GM19395 (cell line): Measurements from ENCODE around the gene BASP1.
"Not testable (repeated sequence)": the region's sequence is repeated elsewhere in the genome, so short reads cannot be mapped to it uniquely, and the experiment has no call there.

Experiments used
- ATAC-seq: cut with Tn5 transposase; IDR thresholded peaks from one replicate; pipeline ENCODE4 v1.9.1; 2021; ENCODE audit warnings: mild to moderate bottlenecking, moderate library complexity; ENCODE audit not compliant: unreplicated experiment

BASP1 gene

DNA sequence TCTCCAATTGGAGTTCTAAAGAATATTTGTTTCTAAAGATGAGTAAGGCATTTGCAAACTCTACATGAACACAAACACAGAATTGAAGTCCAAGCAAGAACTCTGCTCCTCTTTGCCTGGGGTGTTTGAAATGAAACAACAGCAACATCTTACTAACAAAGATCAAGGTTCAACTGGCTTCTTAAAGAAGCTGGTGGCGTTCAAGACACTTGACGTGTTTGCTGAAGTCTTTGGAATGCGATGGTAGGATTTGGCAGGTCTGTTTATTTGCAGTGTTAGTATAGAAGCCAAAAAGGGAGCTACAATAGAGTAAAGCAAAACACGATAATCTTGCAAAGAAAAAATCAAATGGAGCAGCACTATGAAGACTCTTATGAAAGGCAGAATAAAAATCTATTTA is 94.9 kb downstream of the BASP1 start:
- ATAC-seq, result no peak

DNA sequence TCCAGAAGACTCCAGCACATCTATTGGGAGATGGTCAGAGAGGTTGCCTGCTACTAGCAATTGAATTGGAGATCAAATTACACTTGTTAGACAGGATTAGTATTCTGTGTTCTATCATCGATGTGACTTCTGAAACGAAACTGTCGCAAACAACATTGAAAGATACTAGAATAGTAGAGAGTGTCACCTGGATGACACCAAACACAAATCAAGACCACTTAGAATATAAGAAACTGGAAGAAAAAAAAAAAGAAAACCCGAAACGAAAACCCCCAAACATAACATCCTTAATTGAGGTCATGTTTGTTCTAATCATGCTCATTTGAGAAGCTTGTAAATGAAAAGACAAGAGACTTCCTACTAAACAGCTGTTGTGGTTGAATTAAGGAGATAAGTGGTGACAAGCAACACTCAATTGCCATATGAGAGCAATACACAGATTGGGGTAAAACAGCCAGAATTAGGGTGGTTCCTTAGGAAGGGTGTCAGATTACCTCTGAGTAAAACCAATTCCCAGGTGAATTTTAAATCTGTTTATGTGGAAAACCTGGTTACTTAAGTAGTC is 97.6 kb downstream of the BASP1 start:
- ATAC-seq, result peak; percentile 20

DNA sequence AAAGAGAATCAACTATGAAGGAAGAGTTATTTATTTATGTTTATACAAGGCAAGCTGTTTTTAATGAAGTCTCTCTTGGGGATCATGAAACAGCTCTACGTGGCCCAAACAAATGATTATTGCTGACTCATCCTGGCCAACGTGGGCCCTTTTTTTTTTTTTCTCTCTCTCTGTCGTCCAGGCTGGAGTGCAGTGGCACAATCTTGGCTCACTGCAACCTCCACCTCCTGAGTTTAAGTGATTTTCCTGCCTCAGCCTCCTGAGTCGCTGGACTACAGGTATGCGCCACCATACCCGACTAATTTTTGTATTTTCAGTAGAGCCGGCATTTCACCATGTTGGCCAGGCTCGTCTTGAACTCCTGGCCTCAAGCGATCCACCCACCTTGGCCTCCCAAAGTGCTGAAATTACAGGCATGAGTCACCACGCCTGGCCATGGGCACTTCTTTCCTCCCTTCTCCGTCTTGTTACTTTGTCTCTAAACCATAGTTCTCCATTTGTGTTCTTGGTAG is 98.3 kb downstream of the BASP1 start:
- no peak for ATAC-seq

DNA sequence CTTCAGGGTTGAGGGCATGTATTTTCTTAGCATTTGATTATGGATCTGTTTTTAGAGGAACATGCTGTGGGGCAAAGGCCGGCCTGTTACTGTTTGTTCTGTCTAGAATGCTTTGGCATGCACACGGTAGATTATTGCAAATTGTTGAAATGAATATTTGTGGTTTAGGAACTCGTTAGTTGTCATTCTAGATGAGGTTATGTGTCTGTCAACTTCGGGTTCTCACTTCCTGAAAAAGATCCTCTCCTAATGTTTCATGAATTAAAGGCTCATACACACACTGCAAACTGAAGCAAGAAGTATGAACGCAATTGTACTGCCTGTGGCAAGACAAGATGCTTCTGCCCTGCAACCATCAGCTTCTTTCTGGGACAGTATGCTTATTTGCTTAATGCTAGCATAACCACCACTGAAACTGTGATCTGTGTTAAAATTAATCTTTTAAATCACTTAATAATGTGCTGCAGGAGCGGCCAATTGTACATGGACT is 99.6 kb downstream of the BASP1 start:
- peak; percentile 68 for ATAC-seq

GRCh38 chr5:17317473-17317872 is 100.0 kb downstream of the BASP1 start:
- ATAC-seq, result peak; percentile 41

GRCh38 chr5:17319095-17319494 is 101.7 kb downstream of the BASP1 start:
- not testable (repeated sequence) for ATAC-seq

DNA sequence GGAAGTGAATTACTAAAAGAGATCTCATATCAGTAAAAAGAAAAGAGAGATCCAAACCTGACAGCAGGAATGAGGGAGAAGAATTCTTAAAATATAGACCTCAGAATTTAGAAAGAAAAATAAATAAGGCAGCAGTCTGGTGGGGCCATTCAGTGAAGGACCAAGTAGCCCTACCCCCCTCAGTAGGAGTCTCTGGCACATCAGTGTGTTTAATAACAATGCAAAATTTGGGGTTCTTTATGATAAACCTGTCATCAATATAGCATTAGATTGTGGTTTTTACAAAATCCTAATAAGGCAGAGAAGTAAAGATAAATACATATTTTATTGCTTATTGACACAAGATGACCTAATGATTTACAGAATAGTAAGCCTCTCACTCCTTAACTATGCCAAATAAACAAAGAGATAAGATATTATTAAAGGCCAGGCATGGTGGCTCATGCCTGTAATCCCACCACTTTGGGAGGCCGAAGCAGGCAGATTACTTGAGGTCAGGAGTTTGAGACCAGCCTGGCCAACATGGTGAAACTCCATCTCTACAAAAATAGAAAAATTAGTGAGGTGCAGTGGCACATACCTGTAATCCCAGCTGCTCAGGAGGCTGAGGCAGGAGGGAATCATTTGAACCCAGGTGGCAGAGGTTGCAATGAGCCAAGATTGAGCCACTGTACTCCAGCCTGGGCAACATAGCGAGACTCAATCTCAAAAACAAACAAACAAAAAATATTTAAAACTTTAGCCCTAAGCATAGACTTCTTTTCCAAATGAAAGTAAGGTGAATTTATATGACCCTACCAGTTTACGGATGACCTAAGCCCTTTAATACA is 108.6 kb downstream of the BASP1 start:
- ATAC-seq, result no peak
